ENCODE measurements around the gene HSPA8. TPM values are rescaled to one million over a fixed set of nuclear protein-coding genes. Genes with fewer than 3 reads are reported as not detected.

Gene HSPA8
- total and polyA plus RNA-seq, 2 of the 13 experiments (the other 11 are each of a cell fraction or from before 2014, with no cell fraction given) = 936 to 2,151 TPM

DNA sequence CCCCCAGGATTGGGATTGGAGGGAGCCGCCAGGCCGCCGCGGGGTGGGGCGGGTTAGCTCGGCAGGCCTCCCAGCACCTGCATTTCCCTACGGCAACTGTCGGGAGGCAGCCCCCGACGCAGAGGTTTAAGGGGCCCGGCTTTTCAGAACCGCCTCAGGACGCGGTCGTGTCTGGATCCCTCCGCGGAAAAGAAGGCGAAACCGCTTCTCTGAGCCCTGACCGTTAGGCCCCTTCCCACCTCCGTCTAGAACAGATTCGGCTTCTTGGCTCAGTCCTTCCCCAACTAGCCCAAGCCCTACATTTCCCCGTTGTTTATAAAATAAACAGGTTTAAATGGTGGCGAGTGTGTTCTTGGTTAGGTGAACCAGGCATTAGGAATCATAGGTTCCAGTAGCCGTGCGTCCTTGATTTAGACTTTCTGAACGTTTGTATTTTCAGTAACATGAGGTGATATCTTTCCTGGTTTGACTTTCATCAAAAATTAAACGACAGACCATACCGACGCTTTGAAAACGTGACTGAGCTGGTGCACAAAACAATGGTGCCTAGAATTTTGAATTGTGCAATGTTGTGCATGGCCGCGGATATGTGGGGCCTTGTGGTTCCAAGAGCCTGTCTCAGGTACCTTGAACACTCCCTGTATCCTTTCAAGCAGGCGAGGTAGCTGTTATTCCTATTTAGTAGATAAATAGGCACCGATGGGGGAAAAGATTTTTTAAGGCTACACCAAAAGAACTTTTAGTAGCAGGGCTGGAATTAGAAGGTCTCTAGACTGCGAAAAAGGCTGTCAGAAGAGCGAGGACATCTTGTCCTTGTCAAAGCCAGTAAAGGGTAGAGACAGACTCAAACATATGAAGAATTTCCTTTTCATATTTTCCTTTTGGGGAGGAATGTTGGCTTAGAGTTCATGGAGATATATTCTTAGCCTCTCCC lies 1.2 kb upstream of the HSPA8 start (continued):
- 0 out of 2 replicates have a peak, but pooled peaks have one; percentile 24 for TF ChIP-seq ZNF337 (CRISPR knock-in tag; IDR thresholded peaks at IDR 0.05; ENCODE audit: borderline replicate concordance, low read depth)
- TF ChIP-seq MZF1 (CRISPR knock-in tag; IDR thresholded peaks at IDR 0.05; ENCODE audit: borderline replicate concordance) = no peak
- TF ChIP-seq, protein P1, sequence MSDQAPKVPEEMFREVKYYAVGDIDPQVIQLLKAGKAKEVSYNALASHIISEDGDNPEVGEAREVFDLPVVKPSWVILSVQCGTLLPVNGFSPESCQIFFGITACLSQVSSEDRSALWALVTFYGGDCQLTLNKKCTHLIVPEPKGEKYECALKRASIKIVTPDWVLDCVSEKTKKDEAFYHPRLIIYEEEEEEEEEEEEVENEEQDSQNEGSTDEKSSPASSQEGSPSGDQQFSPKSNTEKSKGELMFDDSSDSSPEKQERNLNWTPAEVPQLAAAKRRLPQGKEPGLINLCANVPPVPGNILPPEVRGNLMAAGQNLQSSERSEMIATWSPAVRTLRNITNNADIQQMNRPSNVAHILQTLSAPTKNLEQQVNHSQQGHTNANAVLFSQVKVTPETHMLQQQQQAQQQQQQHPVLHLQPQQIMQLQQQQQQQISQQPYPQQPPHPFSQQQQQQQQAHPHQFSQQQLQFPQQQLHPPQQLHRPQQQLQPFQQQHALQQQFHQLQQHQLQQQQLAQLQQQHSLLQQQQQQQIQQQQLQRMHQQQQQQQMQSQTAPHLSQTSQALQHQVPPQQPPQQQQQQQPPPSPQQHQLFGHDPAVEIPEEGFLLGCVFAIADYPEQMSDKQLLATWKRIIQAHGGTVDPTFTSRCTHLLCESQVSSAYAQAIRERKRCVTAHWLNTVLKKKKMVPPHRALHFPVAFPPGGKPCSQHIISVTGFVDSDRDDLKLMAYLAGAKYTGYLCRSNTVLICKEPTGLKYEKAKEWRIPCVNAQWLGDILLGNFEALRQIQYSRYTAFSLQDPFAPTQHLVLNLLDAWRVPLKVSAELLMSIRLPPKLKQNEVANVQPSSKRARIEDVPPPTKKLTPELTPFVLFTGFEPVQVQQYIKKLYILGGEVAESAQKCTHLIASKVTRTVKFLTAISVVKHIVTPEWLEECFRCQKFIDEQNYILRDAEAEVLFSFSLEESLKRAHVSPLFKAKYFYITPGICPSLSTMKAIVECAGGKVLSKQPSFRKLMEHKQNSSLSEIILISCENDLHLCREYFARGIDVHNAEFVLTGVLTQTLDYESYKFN (CRISPR knock-in tag; conservative IDR thresholded peaks at IDR 0.05) = no peak
- TF ChIP-seq ERF (CRISPR knock-in tag; IDR thresholded peaks at IDR 0.05) = no peak
- peak; percentile 56 for TF ChIP-seq ZEB1 (IDR thresholded peaks at IDR 0.05; ENCODE audit: insufficient replicate concordance, low read depth)
- no peak for TF ChIP-seq MTF1 (CRISPR knock-in tag; IDR thresholded peaks at IDR 0.05)
- no peak; the same call in 1 of the 2 replicates for TF ChIP-seq SAFB2 (CRISPR knock-in tag; IDR thresholded peaks at IDR 0.05; ENCODE audit: borderline replicate concordance, low read depth)
- TF ChIP-seq, protein P2, sequence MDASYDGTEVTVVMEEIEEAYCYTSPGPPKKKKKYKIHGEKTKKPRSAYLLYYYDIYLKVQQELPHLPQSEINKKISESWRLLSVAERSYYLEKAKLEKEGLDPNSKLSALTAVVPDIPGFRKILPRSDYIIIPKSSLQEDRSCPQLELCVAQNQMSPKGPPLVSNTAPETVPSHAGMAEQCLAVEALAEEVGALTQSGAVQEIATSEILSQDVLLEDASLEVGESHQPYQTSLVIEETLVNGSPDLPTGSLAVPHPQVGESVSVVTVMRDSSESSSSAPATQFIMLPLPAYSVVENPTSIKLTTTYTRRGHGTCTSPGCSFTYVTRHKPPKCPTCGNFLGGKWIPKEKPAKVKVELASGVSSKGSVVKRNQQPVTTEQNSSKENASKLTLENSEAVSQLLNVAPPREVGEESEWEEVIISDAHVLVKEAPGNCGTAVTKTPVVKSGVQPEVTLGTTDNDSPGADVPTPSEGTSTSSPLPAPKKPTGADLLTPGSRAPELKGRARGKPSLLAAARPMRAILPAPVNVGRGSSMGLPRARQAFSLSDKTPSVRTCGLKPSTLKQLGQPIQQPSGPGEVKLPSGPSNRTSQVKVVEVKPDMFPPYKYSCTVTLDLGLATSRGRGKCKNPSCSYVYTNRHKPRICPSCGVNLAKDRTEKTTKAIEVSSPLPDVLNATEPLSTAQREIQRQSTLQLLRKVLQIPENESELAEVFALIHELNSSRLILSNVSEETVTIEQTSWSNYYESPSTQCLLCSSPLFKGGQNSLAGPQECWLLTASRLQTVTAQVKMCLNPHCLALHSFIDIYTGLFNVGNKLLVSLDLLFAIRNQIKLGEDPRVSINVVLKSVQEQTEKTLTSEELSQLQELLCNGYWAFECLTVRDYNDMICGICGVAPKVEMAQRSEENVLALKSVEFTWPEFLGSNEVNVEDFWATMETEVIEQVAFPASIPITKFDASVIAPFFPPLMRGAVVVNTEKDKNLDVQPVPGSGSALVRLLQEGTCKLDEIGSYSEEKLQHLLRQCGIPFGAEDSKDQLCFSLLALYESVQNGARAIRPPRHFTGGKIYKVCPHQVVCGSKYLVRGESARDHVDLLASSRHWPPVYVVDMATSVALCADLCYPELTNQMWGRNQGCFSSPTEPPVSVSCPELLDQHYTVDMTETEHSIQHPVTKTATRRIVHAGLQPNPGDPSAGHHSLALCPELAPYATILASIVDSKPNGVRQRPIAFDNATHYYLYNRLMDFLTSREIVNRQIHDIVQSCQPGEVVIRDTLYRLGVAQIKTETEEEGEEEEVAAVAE (CRISPR knock-in tag; IDR thresholded peaks at IDR 0.05; ENCODE audit: borderline replicate concordance) = no peak
- TF ChIP-seq MAZ (IDR thresholded peaks at IDR 0.05; ENCODE audit: borderline replicate concordance, low read depth, low read length) = no peak
- TF ChIP-seq MAZ (CRISPR knock-in tag; IDR thresholded peaks at IDR 0.05; ENCODE audit: low read depth) = no peak; the same call in 1 of the 2 replicates
- TF ChIP-seq, protein P3, sequence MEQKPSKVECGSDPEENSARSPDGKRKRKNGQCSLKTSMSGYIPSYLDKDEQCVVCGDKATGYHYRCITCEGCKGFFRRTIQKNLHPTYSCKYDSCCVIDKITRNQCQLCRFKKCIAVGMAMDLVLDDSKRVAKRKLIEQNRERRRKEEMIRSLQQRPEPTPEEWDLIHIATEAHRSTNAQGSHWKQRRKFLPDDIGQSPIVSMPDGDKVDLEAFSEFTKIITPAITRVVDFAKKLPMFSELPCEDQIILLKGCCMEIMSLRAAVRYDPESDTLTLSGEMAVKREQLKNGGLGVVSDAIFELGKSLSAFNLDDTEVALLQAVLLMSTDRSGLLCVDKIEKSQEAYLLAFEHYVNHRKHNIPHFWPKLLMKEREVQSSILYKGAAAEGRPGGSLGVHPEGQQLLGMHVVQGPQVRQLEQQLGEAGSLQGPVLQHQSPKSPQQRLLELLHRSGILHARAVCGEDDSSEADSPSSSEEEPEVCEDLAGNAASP (CRISPR knock-in tag; IDR thresholded peaks at IDR 0.05; ENCODE audit: borderline replicate concordance) = peak; percentile 12; the same call in 1 of the 2 replicates
- TF ChIP-seq, protein P4, sequence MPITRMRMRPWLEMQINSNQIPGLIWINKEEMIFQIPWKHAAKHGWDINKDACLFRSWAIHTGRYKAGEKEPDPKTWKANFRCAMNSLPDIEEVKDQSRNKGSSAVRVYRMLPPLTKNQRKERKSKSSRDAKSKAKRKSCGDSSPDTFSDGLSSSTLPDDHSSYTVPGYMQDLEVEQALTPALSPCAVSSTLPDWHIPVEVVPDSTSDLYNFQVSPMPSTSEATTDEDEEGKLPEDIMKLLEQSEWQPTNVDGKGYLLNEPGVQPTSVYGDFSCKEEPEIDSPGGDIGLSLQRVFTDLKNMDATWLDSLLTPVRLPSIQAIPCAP (CRISPR knock-in tag; IDR thresholded peaks at IDR 0.05; ENCODE audit: low read depth) = no peak
- TF ChIP-seq, protein P5, sequence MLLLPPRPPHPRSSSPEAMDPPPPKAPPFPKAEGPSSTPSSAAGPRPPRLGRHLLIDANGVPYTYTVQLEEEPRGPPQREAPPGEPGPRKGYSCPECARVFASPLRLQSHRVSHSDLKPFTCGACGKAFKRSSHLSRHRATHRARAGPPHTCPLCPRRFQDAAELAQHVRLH (CRISPR knock-in tag; IDR thresholded peaks at IDR 0.05; ENCODE audit: borderline replicate concordance, low read depth) = no peak
- TF ChIP-seq, protein P6, sequence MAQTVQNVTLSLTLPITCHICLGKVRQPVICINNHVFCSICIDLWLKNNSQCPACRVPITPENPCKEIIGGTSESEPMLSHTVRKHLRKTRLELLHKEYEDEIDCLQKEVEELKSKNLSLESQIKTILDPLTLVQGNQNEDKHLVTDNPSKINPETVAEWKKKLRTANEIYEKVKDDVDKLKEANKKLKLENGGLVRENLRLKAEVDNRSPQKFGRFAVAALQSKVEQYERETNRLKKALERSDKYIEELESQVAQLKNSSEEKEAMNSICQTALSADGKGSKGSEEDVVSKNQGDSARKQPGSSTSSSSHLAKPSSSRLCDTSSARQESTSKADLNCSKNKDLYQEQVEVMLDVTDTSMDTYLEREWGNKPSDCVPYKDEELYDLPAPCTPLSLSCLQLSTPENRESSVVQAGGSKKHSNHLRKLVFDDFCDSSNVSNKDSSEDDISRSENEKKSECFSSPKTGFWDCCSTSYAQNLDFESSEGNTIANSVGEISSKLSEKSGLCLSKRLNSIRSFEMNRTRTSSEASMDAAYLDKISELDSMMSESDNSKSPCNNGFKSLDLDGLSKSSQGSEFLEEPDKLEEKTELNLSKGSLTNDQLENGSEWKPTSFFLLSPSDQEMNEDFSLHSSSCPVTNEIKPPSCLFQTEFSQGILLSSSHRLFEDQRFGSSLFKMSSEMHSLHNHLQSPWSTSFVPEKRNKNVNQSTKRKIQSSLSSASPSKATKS (CRISPR knock-in tag; IDR thresholded peaks at IDR 0.05) = no peak
